UCSD-AML1 (cell line): Measurements from ENCODE around the gene GLMN.
A peak's percentile ranks its signal among the peaks of the same experiment; 100 is the strongest.

ENCODE experiments used
- DNase-seq: peaks from one replicate; lab custom pipeline; 2025; ENCODE audit not compliant: unreplicated experiment; lab: John Stamatoyannopoulos, UW

GLMN gene, protein sequence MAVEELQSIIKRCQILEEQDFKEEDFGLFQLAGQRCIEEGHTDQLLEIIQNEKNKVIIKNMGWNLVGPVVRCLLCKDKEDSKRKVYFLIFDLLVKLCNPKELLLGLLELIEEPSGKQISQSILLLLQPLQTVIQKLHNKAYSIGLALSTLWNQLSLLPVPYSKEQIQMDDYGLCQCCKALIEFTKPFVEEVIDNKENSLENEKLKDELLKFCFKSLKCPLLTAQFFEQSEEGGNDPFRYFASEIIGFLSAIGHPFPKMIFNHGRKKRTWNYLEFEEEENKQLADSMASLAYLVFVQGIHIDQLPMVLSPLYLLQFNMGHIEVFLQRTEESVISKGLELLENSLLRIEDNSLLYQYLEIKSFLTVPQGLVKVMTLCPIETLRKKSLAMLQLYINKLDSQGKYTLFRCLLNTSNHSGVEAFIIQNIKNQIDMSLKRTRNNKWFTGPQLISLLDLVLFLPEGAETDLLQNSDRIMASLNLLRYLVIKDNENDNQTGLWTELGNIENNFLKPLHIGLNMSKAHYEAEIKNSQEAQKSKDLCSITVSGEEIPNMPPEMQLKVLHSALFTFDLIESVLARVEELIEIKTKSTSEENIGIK

GRCh38 chr1:92298573-92299476, at the start of gene GLMN, which contains the start of gene RPAP2:
GLMN (minus strand) TSS chr1:92298987; CDS start chr1:92297999, 988 bp downstream.
RPAP2 (plus strand) TSS chr1:92299059; CDS start chr1:92299074, 15 bp downstream.
- DNase-seq: peak; percentile 91

GRCh38 chr1:92346866-92347640, 48.3 kb upstream of the GLMN start:
- DNase-seq: no peak

GRCh38 chr1:92343061-92343460, 44.3 kb upstream of the GLMN start:
- no peak for DNase-seq

- DNase-seq: no peak
Observed at GRCh38 chr1:92342401-92342800, 43.6 kb upstream of the GLMN start.

GRCh38 chr1:92340154-92340553, 41.4 kb upstream of the GLMN start:
- DNase-seq: no peak

- no peak for DNase-seq
Observed at GRCh38 chr1:92333668-92334067, 34.9 kb upstream of the GLMN start.

GRCh38 chr1:92329347-92330129, 30.8 kb upstream of the GLMN start:
- DNase-seq: no peak

GRCh38 chr1:92327794-92328193, 29.0 kb upstream of the GLMN start:
- no peak for DNase-seq

DNA sequence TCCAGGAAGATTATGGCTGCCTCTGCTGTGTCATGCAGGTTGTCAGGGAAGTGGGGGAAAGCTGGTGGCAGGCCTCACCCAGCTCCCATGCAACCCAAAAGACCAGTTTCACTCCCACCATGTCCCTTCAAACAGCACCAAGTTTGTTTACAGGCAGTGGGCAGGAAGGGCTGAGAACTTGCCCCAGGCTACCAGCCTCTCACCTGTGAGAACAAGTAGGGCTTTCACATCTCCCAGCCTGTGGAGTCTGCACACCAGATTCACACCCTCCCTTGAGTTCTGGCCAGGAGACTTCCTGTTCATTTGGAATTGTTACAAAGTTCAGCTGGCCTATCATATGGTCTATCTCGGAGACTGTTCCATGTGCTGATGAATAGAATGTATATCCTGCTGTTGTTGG, 27.9 kb upstream of the GLMN start:
- DNase-seq: no peak

- DNase-seq: no peak
Observed at GRCh38 chr1:92324784-92325183, 26.0 kb upstream of the GLMN start.

DNA sequence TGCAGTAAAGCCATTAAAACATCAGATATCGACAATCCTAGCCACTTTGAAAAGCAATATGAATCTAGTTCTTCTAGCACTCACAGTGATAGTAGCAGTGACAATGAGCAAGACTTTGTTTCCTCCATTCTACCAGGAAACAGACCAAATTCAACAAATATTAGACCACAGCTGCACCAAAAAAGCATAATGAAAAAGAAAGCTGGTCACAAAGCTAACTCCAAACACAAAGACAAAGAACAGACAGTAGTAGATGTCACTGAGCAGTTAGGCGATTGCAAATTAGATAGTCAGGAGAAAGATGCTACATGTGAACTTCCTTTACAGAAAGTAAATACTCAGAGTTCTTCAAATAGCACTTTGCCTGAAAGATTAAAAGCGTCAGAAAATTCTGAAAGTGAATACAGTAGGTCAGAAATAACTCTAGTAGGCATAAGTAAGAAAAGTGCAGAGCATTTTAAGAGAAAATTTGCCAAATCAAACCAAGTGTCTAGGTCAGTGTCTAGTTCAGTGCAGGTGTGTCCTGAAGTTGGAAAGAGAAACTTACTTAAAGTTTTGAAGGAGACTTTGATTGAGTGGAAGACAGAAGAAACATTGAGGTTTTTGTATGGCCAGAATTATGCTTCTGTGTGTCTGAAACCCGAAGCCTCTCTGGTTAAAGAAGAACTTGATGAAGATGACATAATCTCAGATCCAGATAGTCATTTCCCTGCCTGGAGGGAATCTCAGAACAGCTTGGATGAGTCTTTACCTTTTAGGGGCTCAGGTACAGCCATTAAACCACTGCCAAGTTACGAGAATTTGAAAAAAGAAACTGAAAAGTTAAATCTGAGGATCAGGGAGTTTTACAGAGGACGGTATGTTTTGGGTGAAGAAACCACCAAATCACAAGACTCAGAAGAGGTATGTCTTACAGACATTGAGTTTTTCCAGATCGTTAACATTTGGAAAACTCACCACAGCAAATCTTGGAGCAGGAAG, 25.0 kb upstream of the GLMN start:
- DNase-seq: no peak

GRCh38 chr1:92317836-92318493, 19.2 kb upstream of the GLMN start:
- no peak for DNase-seq

DNA sequence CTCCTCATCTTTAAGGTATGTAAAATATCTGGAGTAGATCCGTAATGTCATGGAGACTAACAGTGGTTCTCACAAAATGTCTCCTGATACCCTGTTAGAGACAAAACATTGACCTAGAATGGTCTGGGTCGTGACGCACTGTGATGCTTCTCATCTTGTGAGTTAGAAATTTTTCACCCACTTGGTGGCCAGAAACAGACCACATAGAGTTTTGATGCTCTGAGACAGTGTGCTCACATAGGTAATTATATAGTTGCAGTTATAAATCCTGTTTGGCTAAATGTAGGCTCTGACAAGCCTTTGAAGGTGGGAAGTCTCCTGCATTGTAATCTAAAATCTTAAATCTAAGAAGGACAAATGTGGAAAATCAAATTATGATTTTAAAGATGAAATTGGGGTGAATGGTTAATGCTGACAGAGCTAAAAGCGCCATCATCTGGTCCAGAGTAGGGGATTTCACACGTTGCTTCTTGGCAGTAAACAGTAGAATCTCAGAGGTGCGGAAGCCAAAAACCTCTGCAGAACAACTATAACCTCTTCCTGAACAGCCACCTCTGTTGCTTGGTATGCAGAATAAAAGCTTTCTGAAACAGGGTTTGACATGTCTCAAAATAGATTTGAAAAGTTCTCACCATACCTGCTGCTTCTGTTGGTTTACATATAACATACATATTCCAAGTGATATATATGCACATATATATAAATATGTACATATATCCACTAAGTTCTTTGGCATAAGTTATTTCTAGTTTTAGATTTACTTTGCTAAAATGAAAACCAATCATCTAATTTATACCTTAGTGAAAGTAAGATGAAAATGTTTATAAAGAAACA, 17.2 kb upstream of the GLMN start:
- DNase-seq: no peak

DNA sequence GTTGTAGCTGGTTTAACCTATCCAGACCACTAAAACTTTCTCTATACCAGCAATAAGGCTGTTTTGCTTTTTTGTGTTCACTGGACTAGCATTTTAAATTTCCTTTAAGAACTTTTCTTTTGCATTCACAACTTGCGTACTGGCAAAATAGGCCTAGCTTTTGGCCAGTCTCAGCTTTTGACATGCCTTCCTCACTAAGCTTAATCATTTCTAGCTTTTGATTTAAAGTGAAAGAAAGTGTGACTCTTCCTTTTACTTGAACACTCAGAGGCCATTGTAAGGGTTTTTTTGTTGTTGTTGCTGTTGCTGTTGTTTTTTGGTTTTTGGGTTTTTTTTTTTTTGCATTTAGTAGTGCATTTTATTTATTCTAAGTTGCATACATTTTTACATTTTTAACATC, 15.2 kb upstream of the GLMN start:
- DNase-seq: no peak

DNA sequence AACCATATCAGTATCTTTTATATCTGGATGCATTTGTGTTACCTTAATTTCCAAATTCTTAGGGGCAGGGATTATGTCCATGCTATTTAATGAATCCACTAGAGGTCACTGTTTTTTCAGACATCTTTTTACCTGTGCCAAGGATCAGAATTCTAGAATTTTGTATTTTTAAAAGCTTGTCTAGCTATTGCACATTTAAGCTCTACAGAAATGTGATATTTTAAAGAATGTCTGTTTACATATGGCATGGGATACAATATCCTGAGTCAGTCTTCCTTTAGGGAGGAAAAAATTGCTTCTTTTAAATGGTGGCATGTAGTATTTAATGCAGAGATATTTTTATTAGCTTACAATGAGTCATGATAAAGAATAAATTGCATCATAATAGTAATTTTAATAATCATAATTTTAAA, 11.4 kb upstream of the GLMN start:
- DNase-seq: no peak

GRCh38 chr1:92307980-92308379, 9.2 kb upstream of the GLMN start:
- DNase-seq: no peak

- DNase-seq: no peak
Observed at GRCh38 chr1:92306020-92306419, 7.2 kb upstream of the GLMN start.
